GM21390 (cell line): ENCODE results near the gene USF1.

Experiments
- ATAC-seq: cut with Tn5 transposase; IDR thresholded peaks from one replicate; pipeline ENCODE4 v1.9.1; 2021; ENCODE audit not compliant: unreplicated experiment

USF1 gene

GRCh38 chr1:161045736-161046604 lies at the start of gene USF1:
Gene USF1, minus strand, starts transcription at chr1:161045977. Its CDS starts 2,702 bp downstream, at chr1:161043275.
- ATAC-seq, result peak; percentile 57

DNA sequence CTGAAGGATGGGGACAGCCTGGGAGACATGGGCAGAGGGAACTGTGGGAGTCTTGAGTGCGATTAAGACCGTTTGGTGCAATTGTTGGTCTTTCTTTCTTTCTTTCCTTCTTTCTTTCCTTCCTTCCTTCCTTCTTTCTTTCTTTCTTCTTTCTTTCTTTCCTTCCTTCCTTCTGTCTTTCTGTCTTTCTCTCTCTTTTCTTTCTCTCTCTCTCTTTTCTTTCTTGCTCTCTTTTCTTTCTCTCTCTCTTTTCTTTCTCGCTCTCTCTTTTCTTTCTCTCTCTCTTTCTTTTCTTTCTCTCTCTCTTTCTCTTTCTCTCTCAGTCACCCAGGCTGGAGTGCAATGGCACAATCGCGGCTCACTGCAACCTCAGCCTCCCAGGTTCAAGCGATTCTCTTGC lies 49.5 kb upstream of the USF1 start:
- no peak for ATAC-seq

DNA sequence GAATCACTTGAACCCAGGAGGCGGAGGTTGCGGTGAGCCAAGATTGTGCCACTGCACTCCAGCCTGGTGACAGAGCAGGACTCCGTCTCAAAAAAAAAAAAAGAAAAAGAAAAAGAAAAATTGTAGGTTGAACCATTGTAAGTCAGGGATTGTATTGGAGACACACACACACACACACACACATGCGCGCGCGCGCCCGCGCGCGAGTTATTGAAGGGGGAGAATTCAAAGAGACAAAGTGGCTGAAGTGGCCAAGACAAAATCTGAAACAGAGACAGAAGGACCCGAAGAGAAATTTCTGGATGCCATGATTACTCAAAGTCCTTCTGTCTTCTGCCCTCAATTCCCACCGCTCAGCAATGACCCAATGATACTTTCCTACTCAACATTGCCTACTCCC lies 48.7 kb upstream of the USF1 start:
- no peak for ATAC-seq

DNA sequence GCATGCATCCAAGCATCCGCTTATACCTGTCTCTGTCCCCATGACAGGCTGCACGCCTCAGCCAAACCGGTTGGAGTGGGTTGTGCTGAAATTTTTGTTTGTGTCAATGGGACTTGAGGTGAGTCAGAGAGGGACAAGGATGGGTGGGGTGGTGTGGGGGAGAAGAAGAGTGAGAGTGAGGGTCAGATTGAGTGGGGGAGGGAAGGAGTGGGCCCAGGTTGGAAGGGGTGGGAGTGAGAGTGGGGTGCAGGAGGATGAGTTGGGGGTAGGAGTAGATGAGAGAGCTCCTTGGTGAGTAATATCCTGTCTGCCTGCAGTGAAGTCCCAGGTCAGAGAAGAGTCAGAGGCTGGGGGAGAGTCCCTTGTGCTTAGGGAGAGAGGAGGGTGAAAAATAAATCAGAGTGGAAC lies 46.8 kb upstream of the USF1 start:
- ATAC-seq, result no peak

GRCh38 chr1:161091796-161092507 lies 46.2 kb upstream of the USF1 start:
- ATAC-seq, result no peak

DNA sequence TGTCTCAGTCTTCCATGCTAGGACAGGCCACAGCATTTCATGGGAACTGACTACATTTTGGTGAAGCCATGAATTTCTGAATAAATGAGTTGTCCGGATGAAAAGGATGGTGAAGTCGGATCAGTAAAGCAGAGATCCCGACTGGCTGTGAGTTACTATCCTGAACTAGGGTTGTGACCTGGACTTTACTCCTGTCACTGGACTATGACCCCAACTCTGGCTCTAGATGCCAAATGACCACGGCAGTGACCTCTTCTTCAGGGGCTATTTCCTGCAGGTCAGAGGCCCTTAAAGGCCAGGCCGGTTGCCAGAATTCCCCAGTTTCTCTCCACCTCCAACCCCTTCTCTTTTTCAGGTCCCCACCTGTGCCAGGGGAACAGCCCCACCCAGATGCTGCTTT lies 45.3 kb upstream of the USF1 start:
- no peak for ATAC-seq

GRCh38 chr1:161090617-161091016 lies 44.8 kb upstream of the USF1 start:
- ATAC-seq, result no peak

GRCh38 chr1:161089938-161090337 lies 44.2 kb upstream of the USF1 start:
- ATAC-seq, result no peak

- no peak for ATAC-seq
Observed at GRCh38 chr1:161089251-161089924, 43.6 kb upstream of the USF1 start, which contains the start of gene NECTIN4. Gene NECTIN4, minus strand, starts transcription at chr1:161089558. Its CDS starts 262 bp downstream, at chr1:161089296.

DNA sequence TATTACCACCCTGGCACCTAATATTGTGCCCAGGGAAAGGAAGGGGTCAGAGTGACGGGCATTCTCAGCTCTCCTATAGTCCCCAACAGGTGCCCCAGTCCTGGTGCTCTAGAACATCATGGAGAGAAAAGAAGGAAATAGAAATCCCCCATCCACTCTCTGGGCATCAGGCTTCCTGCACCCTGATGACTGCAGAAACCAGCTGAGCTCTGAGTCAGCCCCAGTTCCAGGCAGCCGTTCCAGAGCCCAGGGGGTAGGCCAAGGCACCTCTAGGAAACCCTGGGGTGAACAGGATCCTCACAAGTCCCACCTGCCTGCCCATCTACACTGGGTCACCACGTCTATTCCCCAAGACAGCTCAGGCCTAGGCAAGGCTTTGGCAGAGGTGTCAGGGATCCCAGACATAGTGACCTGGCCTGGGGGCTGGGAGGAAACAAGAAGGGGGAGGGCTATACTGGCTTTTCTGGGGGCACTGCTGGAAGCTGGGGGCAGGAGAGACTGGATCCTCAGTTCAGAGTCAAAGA lies 42.9 kb upstream of the USF1 start:
- no peak for ATAC-seq

DNA sequence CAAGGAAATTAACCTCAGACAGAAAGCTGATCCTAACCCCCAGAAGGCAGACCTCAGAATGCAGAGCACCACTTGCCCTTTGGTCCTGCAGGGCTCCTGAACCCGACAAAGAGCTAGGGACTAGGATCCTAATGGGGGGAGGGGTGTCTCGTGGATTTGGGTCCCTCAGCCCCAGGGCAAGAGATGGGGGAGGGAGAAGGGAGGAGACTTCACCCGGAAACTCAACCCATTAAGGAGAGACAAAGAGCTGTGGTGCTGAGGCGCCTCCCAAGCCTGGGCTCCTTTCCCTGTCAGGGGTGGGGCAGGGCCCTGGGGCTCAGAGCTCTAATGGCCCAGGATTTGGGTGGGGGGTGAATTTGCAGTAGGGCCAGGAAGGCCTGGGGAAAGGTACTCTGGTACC lies 40.7 kb upstream of the USF1 start:
- ATAC-seq, result no peak

DNA sequence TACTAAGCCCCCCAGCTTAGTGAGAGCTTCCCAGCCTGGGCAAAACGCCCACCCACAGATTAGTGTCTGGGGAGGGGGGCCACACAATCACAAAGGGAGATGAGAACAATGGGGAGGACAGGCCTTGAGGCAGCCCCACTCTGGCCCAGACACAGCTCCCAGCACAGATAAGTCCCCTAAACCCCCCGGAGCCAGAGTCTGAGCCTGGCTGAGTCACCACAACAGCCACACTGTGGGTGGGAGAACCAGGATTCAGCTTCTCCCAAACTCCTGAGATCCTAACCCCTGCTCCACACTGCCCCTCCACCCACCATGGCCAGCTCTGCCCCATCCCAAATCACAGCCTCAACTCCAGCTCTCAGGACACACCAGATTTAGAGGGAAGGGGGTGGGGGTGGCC lies 39.4 kb upstream of the USF1 start:
- ATAC-seq, result no peak

DNA sequence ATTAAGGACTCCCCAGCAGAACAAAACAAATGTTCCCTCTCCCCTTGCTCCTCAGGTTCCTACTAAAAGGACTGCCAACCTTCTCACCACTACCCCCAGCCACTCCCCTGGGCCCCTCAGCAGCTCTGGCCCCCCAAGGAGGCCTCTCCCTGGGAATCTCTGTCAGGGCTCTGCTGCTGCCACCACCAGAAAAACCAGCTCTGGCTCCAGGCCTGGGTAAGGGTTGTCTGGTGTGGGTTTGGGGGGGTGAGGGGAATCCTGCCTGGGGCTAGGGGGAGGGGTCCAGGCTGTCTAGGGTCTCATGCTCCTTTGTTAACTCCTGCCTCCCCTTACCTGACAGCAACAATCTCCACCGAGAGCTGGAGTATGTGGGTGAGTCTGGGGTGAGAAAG lies 38.8 kb upstream of the USF1 start:
- ATAC-seq, result no peak

DNA sequence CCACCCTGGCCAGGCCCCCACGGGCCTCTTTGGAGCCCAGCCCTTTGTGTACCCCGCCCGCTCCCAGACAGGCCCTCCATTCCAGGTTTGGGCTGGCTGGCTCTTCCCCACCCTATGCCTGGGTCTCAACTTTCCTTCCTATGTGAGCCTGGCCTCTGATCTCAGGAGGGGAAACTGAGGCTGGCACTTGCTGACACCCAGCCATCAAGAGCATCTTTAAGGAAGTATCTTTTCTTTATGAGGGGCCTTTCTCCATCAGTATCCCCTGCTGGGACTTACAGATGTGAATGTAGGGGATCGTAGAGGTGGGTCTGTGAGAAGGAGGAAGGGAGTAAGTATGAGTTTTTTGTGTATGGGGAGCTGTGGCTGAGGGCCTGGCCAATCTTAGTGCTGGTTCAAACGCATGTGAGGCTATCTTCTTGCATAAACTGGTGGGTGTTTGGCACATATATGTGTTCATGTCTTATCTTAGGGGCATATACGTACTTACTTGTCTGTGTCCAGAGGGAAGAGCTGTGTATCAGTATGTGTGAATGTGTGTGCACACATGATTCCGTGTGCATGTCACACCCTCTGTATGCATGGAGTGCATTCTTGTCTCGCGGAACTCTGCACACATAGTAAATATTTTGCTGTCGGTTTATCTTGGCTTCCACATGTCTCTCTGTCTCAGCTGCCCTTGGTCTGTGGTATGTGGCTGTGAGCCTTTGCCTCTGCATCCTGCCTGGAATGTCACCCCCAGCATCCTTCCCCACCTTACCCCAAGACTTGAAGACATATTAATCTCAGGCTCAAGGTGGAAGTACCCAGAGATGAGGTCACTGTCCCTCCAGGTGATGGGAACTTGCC lies 38.2 kb upstream of the USF1 start:
- no peak for ATAC-seq

DNA sequence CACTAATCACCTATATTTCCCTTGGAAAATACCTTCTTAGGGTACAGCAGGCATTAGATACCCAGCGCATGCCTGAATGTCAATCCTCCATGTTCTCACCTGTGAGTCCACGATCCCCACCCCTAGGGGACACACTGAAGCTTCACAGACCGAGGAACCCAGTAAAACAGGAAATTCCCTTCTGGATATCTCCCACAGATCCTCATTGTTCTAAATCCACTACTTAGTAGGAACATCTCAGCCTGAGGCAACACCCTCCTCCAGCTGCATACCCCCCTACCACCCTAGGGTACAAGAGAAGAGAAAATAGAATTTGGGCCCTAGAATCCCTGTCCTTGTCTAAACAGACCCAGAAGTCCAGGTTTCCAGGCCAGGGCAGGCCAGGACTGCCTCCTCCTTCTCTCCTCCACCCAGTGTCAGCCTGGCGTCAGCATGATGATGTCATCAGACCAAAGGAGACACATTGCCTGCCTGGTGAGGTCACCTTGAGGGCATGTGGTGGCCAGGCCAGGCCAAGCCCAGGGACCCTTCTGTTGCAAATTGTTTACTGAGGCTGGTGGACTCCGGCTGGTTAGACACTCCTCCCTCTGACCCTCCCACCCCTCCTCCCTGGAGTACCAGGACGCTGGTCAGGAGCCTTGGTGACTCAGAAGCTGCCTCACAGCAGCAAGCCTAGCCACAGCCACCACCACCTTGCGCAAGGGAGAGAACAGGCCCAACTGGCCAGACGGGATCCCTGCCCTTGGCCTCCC lies 37.4 kb upstream of the USF1 start:
- ATAC-seq, result no peak

GRCh38 chr1:161082483-161082882 lies 36.7 kb upstream of the USF1 start:
- ATAC-seq, result no peak

- no peak for ATAC-seq
Observed at GRCh38 chr1:161081519-161081918, 35.7 kb upstream of the USF1 start.

DNA sequence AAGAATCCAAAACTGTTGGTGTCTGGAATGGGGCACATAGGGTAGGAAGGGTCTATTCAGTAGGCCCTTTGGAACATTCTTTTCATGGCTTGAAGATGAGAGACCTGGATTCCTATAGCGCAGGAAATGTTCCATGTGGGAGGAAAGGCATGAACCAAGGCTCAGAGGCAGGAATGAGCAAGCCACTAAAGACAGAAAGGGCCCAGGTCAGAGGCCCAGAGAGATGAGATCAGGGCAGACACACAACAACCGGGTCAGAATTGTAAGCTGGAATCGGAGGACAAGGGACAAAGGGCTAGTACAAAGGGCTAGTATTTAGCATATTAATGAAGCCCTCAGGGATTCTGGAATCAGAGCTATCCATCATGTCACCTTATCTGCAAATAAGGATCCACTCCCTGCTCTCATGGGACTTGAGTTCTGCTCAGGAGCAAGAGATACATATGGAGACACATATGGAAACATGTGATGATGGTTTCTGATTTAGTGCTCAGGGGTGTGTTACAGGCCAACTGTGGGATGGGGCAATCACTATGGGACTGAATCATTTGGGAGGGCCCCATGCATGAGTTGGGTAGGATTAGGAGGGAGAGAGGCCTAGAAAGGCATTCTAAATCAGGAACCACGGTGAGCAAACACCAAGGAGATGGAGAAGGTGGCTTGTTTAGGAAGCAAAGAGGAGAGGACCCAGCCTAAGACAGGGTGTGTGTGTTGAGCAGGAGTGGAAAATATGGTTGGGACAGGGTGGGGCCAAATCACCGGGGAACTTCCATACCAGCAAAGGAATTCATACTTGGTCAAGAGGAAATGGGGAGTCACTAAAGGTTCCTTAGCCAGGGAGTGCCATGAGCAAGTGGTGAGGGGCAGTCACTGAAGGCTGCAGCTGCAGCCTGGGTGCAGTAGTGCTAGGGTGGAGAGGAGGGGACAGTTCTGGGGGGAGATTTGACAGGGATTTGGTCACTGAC lies 34.9 kb upstream of the USF1 start:
- no peak for ATAC-seq
